Measurements from ENCODE around the gene B3GNT9. TPM values are rescaled to one million over a fixed set of nuclear protein-coding genes. Genes with fewer than 3 reads are reported as not detected.

Gene B3GNT9
- polyA plus RNA-seq, 2 donors, result 3.5 to 4.1 TPM

GRCh38 chr16:67170168-67170948, 19.6 kb upstream of the B3GNT9 start, which contains the start of gene NOL3:
TSS of gene NOL3 (plus strand) at chr16:67170538.
- Histone ChIP-seq H3K36me3 (ENCODE audit: control insufficient read depth in 2 of 2, insufficient read depth in 2 of 2, low read length in 1 of 2) (peaks cover 0 to 3% of the 10 kb centered on the region in 2 donors), H3K4me1 (ENCODE audit: control insufficient read depth in 2 of 2, insufficient read depth in 2 of 2, low read length in 1 of 2) (peaks cover 9 to 23% of the 10 kb centered on the region in 2 donors), H3K9me3 (ENCODE audit: control insufficient read depth in 2 of 2, insufficient read depth in 1 of 2, low read depth in 1 of 2, low read length in 1 of 2) (no peaks in the 10 kb centered on the region), H3K4me3 (ENCODE audit: low read depth in 1 of 2, low read length in 2 of 2) (peak within 1 kb of the TSS; percentile 36 to 43), H3K27me3 (ENCODE audit: control insufficient read depth in 1 of 2, insufficient read depth in 2 of 2, low read length in 2 of 2) (no peaks in the 10 kb centered on the region), H3K27ac (ENCODE audit: low read depth in 2 of 2, low read length in 1 of 2) (peak within 1 kb of the TSS; percentile 92 to 95)
- 1 to 3% methylated on average over 29 to 50 of the region's 50 CpGs for WGBS, 2 donors

DNA sequence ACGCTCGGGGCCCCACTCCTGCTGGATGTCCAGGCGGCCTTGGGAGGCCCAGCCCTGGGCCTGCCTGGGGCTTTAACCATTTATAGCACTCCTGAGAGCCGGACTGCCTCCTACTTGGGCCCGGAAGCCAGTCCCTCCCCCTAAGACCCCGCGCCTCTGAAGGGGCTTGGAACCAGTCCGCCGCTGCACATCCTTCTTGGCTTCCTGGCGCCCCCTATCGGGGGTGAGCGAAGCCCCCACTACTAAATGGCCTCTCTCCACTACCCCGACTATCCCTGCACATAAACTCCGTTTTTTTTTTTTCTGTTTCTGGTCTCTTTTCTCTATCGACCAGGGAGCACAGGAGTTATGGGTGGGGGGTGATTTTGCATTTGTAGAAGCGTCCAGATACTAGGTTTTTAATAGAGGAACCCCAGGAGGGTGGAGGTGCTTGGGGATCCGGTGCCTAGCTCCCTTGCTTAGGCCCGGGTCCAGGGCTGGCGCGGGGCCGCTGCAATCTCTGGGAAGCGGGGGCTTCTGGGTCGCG, 18.9 kb upstream of the B3GNT9 start:
- Histone ChIP-seq H3K4me3 (ENCODE audit: low read depth in 1 of 2, low read length in 2 of 2) (peak overlapping the region; percentile 36 to 43), H3K36me3 (ENCODE audit: control insufficient read depth in 2 of 2, insufficient read depth in 2 of 2, low read length in 1 of 2) (peaks cover 0 to 3% of the 10 kb centered on the region in 2 donors), H3K4me1 (ENCODE audit: control insufficient read depth in 2 of 2, insufficient read depth in 2 of 2, low read length in 1 of 2) (peaks cover 6 to 21% of the 10 kb centered on the region in 2 donors), H3K9me3 (ENCODE audit: control insufficient read depth in 2 of 2, insufficient read depth in 1 of 2, low read depth in 1 of 2, low read length in 1 of 2) (no peaks in the 10 kb centered on the region), H3K27me3 (ENCODE audit: control insufficient read depth in 1 of 2, insufficient read depth in 2 of 2, low read length in 2 of 2) (no peaks in the 10 kb centered on the region), H3K27ac (ENCODE audit: low read depth in 2 of 2, low read length in 1 of 2) (peak overlapping the region; percentile 92)
- 11% methylated on average over 24 of the region's 24 CpGs for WGBS, 2 donors

- Histone ChIP-seq H3K27ac (ENCODE audit: low read depth in 2 of 2, low read length in 1 of 2) (peak overlapping the region in 1 of 2 donors; percentile 92), H3K4me1 (ENCODE audit: control insufficient read depth in 2 of 2, insufficient read depth in 2 of 2, low read length in 1 of 2) (peaks cover 7 to 24% of the 10 kb centered on the region in 2 donors), H3K9me3 (ENCODE audit: control insufficient read depth in 2 of 2, insufficient read depth in 1 of 2, low read depth in 1 of 2, low read length in 1 of 2) (no peaks in the 10 kb centered on the region), H3K27me3 (ENCODE audit: control insufficient read depth in 1 of 2, insufficient read depth in 2 of 2, low read length in 2 of 2) (no peaks in the 10 kb centered on the region), H3K4me3 (ENCODE audit: low read depth in 1 of 2, low read length in 2 of 2) (no peak overlapping the region), H3K36me3 (ENCODE audit: control insufficient read depth in 2 of 2, insufficient read depth in 2 of 2, low read length in 1 of 2) (peaks cover 0 to 3% of the 10 kb centered on the region in 2 donors)
- WGBS, 2 donors, result 64 to 66% methylated on average over 9 of the region's 9 CpGs
Measured at GRCh38 chr16:67169011-67169451, 18.2 kb upstream of the B3GNT9 start.

DNA sequence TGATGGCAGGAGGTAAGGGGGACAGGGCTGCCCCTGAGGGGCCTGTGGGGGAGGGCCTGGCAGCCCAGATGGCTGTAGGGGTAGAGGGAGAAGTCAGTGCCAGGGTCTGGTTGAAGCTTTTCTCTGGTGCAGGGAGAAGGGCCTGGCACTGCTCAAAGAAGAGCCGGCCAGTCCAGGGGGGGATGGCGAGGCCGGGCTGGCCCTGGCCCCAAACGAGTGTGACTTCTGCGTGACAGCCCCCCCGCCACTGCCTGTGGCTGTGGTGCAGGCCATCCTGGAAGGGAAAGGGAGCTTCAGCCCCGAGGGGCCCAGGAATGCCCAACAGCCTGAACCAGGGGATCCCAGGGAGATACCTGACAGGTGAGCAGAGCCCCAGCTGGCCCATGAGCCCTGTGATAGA, 16.8 kb upstream of the B3GNT9 start:
- H3K4me1 ChIP-seq (ENCODE audit: control insufficient read depth in 2 of 2, insufficient read depth in 2 of 2, low read length in 1 of 2), result peaks cover 12 to 32% of the 10 kb centered on the region in 2 donors
- H3K4me3 ChIP-seq (ENCODE audit: low read depth in 1 of 2, low read length in 2 of 2), result no peak overlapping the region
- H3K36me3 ChIP-seq (ENCODE audit: control insufficient read depth in 2 of 2, insufficient read depth in 2 of 2, low read length in 1 of 2), result peaks cover 0 to 3% of the 10 kb centered on the region in 2 donors
- no peaks in the 10 kb centered on the region for H3K9me3 ChIP-seq (ENCODE audit: control insufficient read depth in 2 of 2, insufficient read depth in 1 of 2, low read depth in 1 of 2, low read length in 1 of 2)
- WGBS, 2 donors, result 91 to 96% methylated on average over 7 of the region's 7 CpGs
- no peak overlapping the region for H3K27ac ChIP-seq (ENCODE audit: low read depth in 2 of 2, low read length in 1 of 2)
- H3K27me3 ChIP-seq (ENCODE audit: control insufficient read depth in 1 of 2, insufficient read depth in 2 of 2, low read length in 2 of 2), result no peaks in the 10 kb centered on the region

- whole genome bisulfite sequencing, 2 donors, result 76 to 81% methylated on average over 5 of the region's 5 CpGs
- H3K27ac ChIP-seq (ENCODE audit: low read depth in 2 of 2, low read length in 1 of 2), result no peak overlapping the region
- H3K4me1 ChIP-seq (ENCODE audit: control insufficient read depth in 2 of 2, insufficient read depth in 2 of 2, low read length in 1 of 2), result peaks cover 12 to 34% of the 10 kb centered on the region in 2 donors
- no peaks in the 10 kb centered on the region for H3K27me3 ChIP-seq (ENCODE audit: control insufficient read depth in 1 of 2, insufficient read depth in 2 of 2, low read length in 2 of 2)
- no peaks in the 10 kb centered on the region for H3K9me3 ChIP-seq (ENCODE audit: control insufficient read depth in 2 of 2, insufficient read depth in 1 of 2, low read depth in 1 of 2, low read length in 1 of 2)
- peaks cover 0 to 3% of the 10 kb centered on the region in 2 donors for H3K36me3 ChIP-seq (ENCODE audit: control insufficient read depth in 2 of 2, insufficient read depth in 2 of 2, low read length in 1 of 2)
- no peak overlapping the region for H3K4me3 ChIP-seq (ENCODE audit: low read depth in 1 of 2, low read length in 2 of 2)
Measured at GRCh38 chr16:67166598-67167168, 15.9 kb upstream of the B3GNT9 start.

DNA sequence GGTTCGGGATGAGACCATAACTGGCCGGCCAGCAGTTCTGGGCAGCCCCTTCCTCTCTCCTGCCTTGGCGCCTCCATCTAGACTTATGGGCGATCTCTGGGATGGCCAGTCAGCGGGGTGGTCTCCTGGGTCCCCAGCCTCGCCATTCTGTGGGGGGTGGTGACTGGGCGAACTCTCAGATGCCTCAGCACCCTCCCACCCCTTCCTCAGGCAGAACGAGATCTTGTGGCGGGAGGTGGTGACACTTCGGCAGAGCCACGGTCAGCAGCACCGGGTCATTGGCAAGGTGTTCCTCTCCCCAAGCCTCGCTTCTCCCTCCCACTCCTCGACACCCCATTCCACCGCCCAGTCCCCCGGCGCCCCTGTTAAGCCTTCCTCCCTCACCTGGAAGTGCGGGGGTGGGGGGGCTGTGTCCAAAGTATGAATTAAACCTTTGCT, 15.3 kb upstream of the B3GNT9 start:
- peaks cover 12 to 34% of the 10 kb centered on the region in 2 donors for H3K4me1 ChIP-seq (ENCODE audit: control insufficient read depth in 2 of 2, insufficient read depth in 2 of 2, low read length in 1 of 2)
- H3K27me3 ChIP-seq (ENCODE audit: control insufficient read depth in 1 of 2, insufficient read depth in 2 of 2, low read length in 2 of 2), result no peaks in the 10 kb centered on the region
- peaks cover 0 to 3% of the 10 kb centered on the region in 2 donors for H3K36me3 ChIP-seq (ENCODE audit: control insufficient read depth in 2 of 2, insufficient read depth in 2 of 2, low read length in 1 of 2)
- no peak overlapping the region for H3K27ac ChIP-seq (ENCODE audit: low read depth in 2 of 2, low read length in 1 of 2)
- H3K9me3 ChIP-seq (ENCODE audit: control insufficient read depth in 2 of 2, insufficient read depth in 1 of 2, low read depth in 1 of 2, low read length in 1 of 2), result no peaks in the 10 kb centered on the region
- H3K4me3 ChIP-seq (ENCODE audit: low read depth in 1 of 2, low read length in 2 of 2), result no peak overlapping the region
- WGBS, 2 donors, result 45 to 62% methylated on average over 13 to 18 of the region's 18 CpGs

GRCh38 chr16:67165121-67166078, 14.6 kb upstream of the B3GNT9 start:
- Histone ChIP-seq H3K9me3 (ENCODE audit: control insufficient read depth in 2 of 2, insufficient read depth in 1 of 2, low read depth in 1 of 2, low read length in 1 of 2) (no peaks in the 10 kb centered on the region), H3K4me3 (ENCODE audit: low read depth in 1 of 2, low read length in 2 of 2) (peak overlapping the region in 1 of 2 donors; percentile 33), H3K36me3 (ENCODE audit: control insufficient read depth in 2 of 2, insufficient read depth in 2 of 2, low read length in 1 of 2) (peaks cover 0 to 3% of the 10 kb centered on the region in 2 donors), H3K27me3 (ENCODE audit: control insufficient read depth in 1 of 2, insufficient read depth in 2 of 2, low read length in 2 of 2) (no peaks in the 10 kb centered on the region), H3K27ac (ENCODE audit: low read depth in 2 of 2, low read length in 1 of 2) (peak overlapping the region in 1 of 2 donors; percentile 73), H3K4me1 (ENCODE audit: control insufficient read depth in 2 of 2, insufficient read depth in 2 of 2, low read length in 1 of 2) (peaks cover 12 to 32% of the 10 kb centered on the region in 2 donors)
- 38 to 47% methylated on average over 78 to 85 of the region's 85 CpGs for WGBS, 2 donors

DNA sequence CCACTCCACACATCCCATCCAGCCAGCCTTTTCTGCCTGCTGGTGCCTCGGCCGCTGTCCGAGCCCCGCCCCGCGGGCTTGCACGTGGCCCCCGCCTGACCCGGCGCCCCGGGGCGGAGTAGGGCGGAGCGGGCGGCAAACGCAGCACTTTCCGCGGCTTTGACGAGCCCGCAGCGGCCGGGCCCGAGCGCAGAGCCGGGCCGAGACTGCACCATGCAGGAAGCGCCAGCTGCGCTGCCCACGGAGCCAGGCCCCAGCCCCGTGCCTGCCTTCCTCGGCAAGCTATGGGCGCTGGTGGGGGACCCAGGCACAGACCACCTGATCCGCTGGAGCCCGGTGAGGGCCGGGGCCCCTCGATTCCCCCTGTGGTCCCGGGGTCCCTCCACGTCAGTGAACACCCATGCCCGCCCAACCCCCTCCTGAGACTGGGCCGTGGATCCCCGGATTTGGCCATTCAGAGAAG, 13.8 kb upstream of the B3GNT9 start, which contains the start of gene HSF4:
Gene HSF4 (plus strand): TSS at position 147 of the 463 bp plus-strand sequence. CDS start 67 bp downstream, at position 214.
- Histone ChIP-seq H3K4me1 (ENCODE audit: control insufficient read depth in 2 of 2, insufficient read depth in 2 of 2, low read length in 1 of 2) (peaks cover 12 to 32% of the 10 kb centered on the region in 2 donors), H3K36me3 (ENCODE audit: control insufficient read depth in 2 of 2, insufficient read depth in 2 of 2, low read length in 1 of 2) (peaks cover 0 to 3% of the 10 kb centered on the region in 2 donors), H3K4me3 (ENCODE audit: low read depth in 1 of 2, low read length in 2 of 2) (peak within 1 kb of the TSS; percentile 33 to 42), H3K27me3 (ENCODE audit: control insufficient read depth in 1 of 2, insufficient read depth in 2 of 2, low read length in 2 of 2) (no peaks in the 10 kb centered on the region), H3K9me3 (ENCODE audit: control insufficient read depth in 2 of 2, insufficient read depth in 1 of 2, low read depth in 1 of 2, low read length in 1 of 2) (no peaks in the 10 kb centered on the region), H3K27ac (ENCODE audit: low read depth in 2 of 2, low read length in 1 of 2) (peak within 1 kb of the TSS; percentile 65 to 79)
- 1 to 5% methylated on average over 34 to 41 of the region's 41 CpGs for WGBS, 2 donors
